ENCODE data around the gene SEC14L6.

SEC14L6 gene

DNA sequence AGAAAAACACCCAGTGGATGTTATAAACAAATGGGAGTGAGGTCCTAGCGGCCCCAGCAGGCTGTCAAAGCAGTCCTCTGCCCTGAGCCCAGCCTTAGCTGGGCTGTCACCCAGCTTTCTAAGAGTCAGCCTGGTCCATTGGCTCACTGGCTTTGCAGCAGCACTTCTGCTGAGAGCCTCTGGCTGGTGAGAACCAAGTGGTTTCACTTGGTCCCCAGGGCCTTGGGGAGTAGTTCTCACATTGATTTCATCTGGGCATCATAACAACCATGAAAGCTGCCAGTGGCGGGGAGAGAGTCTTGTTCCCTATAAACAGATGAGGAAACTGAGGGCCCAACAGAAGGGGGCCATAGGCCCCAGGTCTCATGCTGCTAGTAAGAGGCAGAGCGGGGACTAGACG, 11.4 kb downstream of the SEC14L6 start:
- TF ChIP-seq, protein P1, sequence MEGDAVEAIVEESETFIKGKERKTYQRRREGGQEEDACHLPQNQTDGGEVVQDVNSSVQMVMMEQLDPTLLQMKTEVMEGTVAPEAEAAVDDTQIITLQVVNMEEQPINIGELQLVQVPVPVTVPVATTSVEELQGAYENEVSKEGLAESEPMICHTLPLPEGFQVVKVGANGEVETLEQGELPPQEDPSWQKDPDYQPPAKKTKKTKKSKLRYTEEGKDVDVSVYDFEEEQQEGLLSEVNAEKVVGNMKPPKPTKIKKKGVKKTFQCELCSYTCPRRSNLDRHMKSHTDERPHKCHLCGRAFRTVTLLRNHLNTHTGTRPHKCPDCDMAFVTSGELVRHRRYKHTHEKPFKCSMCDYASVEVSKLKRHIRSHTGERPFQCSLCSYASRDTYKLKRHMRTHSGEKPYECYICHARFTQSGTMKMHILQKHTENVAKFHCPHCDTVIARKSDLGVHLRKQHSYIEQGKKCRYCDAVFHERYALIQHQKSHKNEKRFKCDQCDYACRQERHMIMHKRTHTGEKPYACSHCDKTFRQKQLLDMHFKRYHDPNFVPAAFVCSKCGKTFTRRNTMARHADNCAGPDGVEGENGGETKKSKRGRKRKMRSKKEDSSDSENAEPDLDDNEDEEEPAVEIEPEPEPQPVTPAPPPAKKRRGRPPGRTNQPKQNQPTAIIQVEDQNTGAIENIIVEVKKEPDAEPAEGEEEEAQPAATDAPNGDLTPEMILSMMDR (IDR thresholded peaks at IDR 0.05), result no peak
- no peak overlapping the region for H3K4me3 ChIP-seq
- no peak overlapping the region for H3K27ac ChIP-seq
- DNase-seq (ENCODE audit: low spot score), result no peak

DNA sequence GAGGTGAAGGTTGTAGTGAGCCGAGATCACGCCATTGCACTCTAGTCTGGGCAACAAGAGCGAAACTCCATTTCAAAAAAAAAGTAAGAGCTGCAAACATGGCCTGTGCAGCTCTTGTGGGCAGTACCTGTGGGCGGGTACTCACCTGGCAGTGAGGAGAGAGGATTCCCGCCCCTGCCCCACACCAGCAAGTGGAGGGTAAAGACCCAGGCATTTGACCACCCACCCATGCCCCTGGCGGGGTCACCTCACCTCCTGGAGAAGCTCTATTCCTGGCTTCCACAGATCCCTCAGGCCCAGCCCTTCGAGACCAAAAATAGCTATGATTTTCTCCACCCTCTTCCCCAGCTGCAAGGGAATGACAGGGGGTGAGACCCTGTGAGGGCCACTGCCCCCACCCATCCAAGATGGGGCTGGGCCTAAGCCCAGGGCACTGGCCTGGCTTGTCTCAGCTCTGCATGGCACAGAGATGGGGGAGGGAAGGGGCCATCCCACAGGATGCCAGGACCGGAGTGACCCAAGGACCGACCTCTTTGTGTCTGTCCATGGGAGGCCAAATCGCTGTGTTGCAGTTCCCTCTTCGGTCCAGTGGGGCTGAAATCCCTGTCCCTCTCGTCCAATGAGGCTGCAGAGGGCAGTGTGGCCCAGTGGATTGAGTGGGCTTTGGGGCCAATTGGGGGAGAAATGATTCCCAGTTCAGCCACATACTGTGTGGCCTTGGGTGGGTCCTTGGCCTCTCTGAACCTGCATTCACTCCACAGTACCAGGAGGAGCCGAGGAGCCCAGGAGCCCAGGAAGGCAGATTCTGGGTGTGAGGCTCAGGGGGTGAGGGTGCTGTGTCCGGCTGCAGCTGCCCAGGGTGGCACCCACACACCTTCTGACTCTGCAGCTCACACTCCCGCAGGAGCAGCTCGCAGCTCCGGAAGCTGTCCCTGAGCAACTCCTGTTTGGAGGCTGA, 14.6 kb downstream of the SEC14L6 start:
- DNase-seq (ENCODE audit: low spot score), result no peak
- Histone ChIP-seq H3K4me3 (no peak overlapping the region), H3K27ac (no peak overlapping the region)
- TF ChIP-seq, protein P1 (IDR thresholded peaks at IDR 0.05), result no peak

DNA sequence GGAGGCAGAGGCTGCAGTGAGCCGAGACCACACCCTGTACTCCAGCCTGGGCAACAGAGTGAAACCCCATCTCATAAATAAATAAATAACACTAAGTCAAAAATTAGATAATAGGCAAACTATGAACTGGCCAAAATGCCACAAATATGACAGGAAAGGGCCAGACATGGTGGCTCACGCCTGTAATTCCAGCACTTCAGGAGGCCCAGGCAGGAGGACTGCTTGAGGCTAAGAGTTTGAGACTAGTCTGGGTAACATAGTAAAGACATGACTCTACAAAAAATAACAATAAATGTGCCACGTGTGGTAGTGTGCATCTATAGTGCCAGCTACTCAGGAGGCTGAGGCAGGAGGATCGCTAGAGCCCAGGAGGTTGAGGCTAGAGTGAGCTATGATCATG, 19.9 kb downstream of the SEC14L6 start:
- Histone ChIP-seq H3K4me3 (no peak overlapping the region), H3K27ac (no peak overlapping the region)
- TF ChIP-seq, protein P1 (IDR thresholded peaks at IDR 0.05), result no peak
- no peak for DNase-seq (ENCODE audit: low spot score)

DNA sequence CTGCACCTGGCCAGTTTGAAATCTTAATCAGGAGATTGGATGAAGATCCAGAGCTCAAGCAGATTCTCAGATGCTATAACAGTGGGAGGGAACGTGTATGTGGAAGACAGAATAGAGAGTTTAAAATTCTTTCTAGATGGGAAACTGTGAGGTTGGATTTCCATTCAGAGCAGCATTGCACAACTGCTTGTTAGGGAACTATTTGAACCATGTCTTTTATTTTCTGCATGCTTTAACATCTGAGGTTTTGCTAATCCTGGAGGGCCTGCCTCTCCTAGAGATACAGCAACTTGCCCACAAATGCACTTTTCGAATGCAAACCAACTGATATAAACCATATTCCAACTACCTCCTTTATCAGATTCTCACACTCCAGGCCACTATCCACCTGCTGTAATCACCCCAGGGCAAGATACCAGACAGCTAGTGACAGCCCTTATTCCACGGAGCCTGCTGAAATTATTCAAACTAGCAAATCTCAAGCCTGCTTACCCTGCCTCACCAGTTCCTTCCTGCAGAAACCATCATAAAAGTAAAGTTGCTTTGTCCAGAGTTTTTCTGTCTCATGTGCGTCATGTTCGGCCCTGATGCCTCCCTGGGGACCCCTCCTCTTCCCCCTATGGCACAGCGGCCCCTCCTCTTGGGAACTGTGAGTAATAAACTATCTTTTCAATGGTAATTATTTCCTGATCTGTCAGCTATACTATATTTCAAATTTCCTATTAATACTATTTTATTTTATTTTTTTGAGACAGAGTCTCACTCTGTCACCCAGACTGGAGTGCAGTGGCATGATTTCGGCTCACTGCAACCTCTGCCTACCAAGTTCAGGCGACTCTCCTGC, 22.7 kb downstream of the SEC14L6 start:
- H3K27ac ChIP-seq, result no peak overlapping the region
- TF ChIP-seq, protein P1 (IDR thresholded peaks at IDR 0.05), result no peak
- no peak overlapping the region for H3K4me3 ChIP-seq
- DNase-seq (ENCODE audit: low spot score), result no peak

DNA sequence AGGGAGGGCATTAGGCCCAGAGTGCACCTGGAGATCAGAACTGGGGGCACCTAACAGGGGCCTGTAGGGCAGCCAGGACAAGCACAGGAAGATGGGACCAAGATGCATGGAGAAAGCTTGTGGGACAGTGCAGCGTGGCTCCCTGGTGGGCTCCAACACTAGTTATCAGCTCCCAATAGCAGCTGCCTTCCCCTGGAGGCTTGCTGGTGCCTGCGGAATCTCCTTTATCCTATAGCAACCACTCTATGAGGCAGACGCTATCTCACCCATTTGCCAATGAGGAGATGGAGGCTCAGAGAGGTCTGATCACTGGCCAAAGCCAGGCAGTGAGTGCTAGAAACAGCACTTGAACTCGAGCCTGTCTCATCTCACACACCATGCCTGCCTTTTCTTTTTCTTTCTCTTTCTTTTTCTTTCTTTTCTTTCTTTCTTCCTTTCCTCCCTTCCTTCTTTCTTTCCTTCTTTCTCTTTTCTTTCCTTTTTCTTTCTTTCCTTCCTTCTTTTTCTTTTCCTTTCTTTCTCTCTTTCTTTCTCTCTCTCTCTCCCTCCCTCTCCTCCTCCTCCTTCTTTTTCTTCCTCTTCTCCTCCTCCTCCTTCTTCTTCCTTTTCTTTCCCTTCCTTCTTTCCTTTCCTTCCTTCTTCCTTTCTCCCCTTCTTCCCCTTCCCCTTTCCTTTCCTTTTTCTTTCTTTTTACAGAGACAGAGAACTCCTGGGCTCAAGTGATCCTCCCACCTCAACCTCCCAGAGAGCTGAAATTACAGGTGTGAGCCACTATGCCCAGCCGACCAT, 25.0 kb downstream of the SEC14L6 start:
- no peak for DNase-seq (ENCODE audit: low spot score)
- Histone ChIP-seq H3K27ac (no peak overlapping the region), H3K4me3 (no peak overlapping the region)
- TF ChIP-seq, protein P1 (IDR thresholded peaks at IDR 0.05), result no peak

DNA sequence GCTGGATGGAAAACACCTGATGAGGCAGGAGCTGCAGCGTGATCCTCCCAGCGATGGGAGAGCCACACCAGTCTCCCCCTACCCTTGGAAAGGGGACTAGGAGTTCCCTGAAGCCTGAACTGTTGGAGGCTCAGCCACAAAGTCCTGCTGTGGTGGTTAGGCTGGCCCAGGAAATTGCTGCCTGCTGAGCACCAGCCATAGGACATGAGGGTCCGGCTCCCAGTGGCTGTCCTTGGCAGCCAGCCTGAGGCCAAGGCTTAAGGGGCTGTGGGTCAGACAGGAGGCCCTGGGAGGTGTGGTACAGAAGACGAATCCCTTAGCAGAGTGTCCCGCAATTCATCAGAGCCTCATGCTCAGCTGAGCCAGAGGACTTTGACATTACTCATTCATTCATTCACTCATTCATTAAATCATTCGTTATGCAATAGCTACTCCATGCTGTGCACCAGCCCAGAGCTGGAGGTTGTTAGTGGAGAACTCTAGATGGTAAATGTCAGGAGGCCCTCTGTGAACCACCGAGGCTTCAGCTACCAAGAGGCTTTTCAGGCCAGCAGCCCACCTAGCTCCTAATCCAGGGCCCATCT, 26.6 kb downstream of the SEC14L6 start:
- Histone ChIP-seq H3K27ac (no peak overlapping the region), H3K4me3 (no peak overlapping the region)
- TF ChIP-seq, protein P1 (IDR thresholded peaks at IDR 0.05), result no peak
- DNase-seq (ENCODE audit: low spot score), result no peak

Data from coronary artery (tissue), 2 donors.